ENCODE results near the gene OSBPL5.
A peak's percentile ranks its signal among the peaks of the same experiment; 100 is the strongest.

Gene OSBPL5

GRCh38 chr11:3131330-3131941 lies 33.7 kb downstream of the OSBPL5 start:
- no peak for DNase-seq (ENCODE audit: extremely low spot score)
- POLR2A ChIA-PET: no interaction called here
- no peak for TF ChIP-seq CTBP1 (IDR thresholded peaks at IDR 0.05; ENCODE audit: borderline replicate concordance)
- peak; percentile 64; the same call in 1 of the 2 replicates for TF ChIP-seq TARDBP (IDR thresholded peaks at IDR 0.05)
- CTCF ChIA-PET: no interaction called here

DNA sequence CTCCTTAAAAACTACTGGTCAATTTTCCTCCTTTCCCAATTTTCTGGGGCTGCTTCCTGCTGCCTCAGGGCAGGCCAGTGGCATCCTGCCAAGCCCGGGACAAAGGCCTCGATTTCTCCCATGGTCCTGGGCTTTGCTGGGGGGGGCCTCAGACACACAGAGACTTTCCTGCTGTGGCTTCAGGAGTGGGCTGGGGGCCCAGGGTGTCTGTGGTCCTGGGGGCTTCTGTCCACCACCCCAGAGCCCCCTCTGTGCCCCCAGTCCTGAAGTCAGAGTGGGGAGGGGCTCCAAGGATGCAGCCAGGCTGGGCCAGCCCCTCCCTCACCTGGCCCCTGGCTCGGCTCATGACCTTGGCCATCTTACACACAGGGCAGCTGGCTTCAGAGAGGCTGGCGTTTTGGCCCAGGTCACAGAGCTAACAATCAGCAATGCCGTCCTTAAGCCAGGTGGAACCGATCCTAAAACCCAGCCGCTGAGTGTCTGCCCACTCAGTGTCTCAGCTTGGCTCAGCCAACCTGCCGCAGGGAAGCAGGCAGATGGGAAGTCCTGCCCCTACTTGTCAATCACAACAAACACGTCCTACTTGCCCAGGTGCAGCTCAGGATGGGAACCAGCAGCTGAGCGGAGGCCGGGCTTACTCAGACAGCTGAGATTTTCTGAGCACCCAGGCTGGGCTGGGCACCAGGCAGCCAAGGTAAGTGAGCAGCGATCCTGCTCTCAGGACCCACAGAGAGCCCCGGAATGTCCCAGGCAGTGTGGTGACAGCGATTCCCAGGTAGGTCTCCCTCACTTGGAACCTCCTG lies 34.6 kb downstream of the OSBPL5 start:
- TF ChIP-seq FOXA1 (IDR thresholded peaks at IDR 0.05) (no peak), LEF1 (IDR thresholded peaks at IDR 0.05; ENCODE audit: borderline replicate concordance) (no peak), SUZ12 (IDR thresholded peaks at IDR 0.05) (no peak), SP1 (IDR thresholded peaks at IDR 0.05) (no peak), BHLHE40 (IDR thresholded peaks at IDR 0.05; ENCODE audit: borderline replicate concordance) (no peak), CTBP1 (IDR thresholded peaks at IDR 0.05; ENCODE audit: borderline replicate concordance) (no peak), FOXM1 (IDR thresholded peaks at IDR 0.05; ENCODE audit: borderline replicate concordance) (no peak), L3MBTL2 (conservative IDR thresholded peaks at IDR 0.05) (no peak), HDGF (IDR thresholded peaks at IDR 0.05; ENCODE audit: borderline replicate concordance) (no peak), ZNF384 (IDR thresholded peaks at IDR 0.05) (no peak), FOXK2 (IDR thresholded peaks at IDR 0.05) (no peak), ELF4 (IDR thresholded peaks at IDR 0.05) (no peak), TARDBP (IDR thresholded peaks at IDR 0.05) (no peak)
- TF ChIP-seq, protein P1, sequence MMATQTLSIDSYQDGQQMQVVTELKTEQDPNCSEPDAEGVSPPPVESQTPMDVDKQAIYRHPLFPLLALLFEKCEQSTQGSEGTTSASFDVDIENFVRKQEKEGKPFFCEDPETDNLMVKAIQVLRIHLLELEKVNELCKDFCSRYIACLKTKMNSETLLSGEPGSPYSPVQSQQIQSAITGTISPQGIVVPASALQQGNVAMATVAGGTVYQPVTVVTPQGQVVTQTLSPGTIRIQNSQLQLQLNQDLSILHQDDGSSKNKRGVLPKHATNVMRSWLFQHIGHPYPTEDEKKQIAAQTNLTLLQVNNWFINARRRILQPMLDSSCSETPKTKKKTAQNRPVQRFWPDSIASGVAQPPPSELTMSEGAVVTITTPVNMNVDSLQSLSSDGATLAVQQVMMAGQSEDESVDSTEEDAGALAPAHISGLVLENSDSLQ (IDR thresholded peaks at IDR 0.05): no peak

DNA sequence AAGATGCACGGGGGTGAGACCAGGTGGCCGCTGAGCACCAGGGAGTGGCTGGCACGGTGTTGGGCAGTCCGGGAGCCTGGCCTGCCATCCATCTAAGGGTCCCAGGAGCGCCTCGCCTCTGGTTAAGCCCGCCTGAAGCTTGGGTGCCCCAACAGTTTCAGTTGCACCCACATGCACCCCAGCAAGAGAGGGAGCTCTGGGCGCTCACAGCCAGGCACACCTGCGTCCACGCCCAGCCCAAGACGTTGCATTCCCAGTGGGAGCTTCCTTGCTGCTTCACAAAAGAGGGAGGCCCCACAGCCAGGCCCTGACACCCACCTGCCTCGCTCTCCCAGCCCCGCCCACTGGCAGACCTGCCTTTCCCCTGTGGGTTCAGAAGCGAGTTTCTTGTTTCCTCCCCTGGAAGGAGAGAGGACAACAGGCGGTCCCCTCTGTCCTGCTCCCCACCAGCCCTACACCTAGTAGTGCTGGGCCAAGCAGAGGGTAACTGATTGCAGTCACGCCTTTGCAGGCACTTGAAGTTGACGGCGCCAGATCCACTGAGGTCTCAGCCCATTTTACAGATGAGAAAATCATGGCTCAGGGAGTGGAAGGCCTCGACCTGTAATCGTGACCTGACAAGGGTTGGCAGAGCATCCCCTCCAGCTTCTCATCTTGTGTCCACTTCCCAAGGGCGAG lies 35.4 kb downstream of the OSBPL5 start:
- ChIA-PET POLR2A (no interaction called here), CTCF (no interaction called here)
- DNase-seq (ENCODE audit: extremely low spot score): no peak
- no peak for TF ChIP-seq TARDBP (IDR thresholded peaks at IDR 0.05)
- no peak for TF ChIP-seq ARNT (IDR thresholded peaks at IDR 0.05)
- no peak for TF ChIP-seq FOXA1 (IDR thresholded peaks at IDR 0.05)
- TF ChIP-seq, protein P1 (IDR thresholded peaks at IDR 0.05): no peak
- no peak for TF ChIP-seq SP1 (IDR thresholded peaks at IDR 0.05)
- no peak for TF ChIP-seq FOXM1 (IDR thresholded peaks at IDR 0.05; ENCODE audit: borderline replicate concordance)
- no peak for TF ChIP-seq HDGF (IDR thresholded peaks at IDR 0.05; ENCODE audit: borderline replicate concordance)
- no peak for TF ChIP-seq FOXK2 (IDR thresholded peaks at IDR 0.05)
- TF ChIP-seq LEF1 (IDR thresholded peaks at IDR 0.05; ENCODE audit: borderline replicate concordance): no peak
- TF ChIP-seq BHLHE40 (IDR thresholded peaks at IDR 0.05; ENCODE audit: borderline replicate concordance): no peak
- no peak for TF ChIP-seq L3MBTL2 (conservative IDR thresholded peaks at IDR 0.05)
- TF ChIP-seq NFRKB (IDR thresholded peaks at IDR 0.05): no peak
- TF ChIP-seq SUZ12 (IDR thresholded peaks at IDR 0.05): no peak
- no peak for TF ChIP-seq ELF4 (IDR thresholded peaks at IDR 0.05)
- TF ChIP-seq ZNF384 (IDR thresholded peaks at IDR 0.05): no peak
- TF ChIP-seq CTBP1 (IDR thresholded peaks at IDR 0.05; ENCODE audit: borderline replicate concordance): no peak

More for the DNA sequence above, 34.6 kb downstream of the OSBPL5 start:
- ChIA-PET CTCF (no interaction called here), POLR2A (no interaction called here)
- DNase-seq (ENCODE audit: extremely low spot score): no peak

GRCh38 chr11:3129181-3129590 lies 35.9 kb downstream of the OSBPL5 start:
- ChIA-PET CTCF (no interaction called here), POLR2A (no interaction called here)
- TF ChIP-seq FOXK2 (IDR thresholded peaks at IDR 0.05) (no peak), ARNT (IDR thresholded peaks at IDR 0.05) (no peak), SP1 (IDR thresholded peaks at IDR 0.05) (no peak), SUZ12 (IDR thresholded peaks at IDR 0.05) (no peak), BHLHE40 (IDR thresholded peaks at IDR 0.05; ENCODE audit: borderline replicate concordance) (no peak), LEF1 (IDR thresholded peaks at IDR 0.05; ENCODE audit: borderline replicate concordance) (no peak), CTBP1 (IDR thresholded peaks at IDR 0.05; ENCODE audit: borderline replicate concordance) (no peak), FOXM1 (IDR thresholded peaks at IDR 0.05; ENCODE audit: borderline replicate concordance) (no peak), NFRKB (IDR thresholded peaks at IDR 0.05) (no peak), FOXA1 (IDR thresholded peaks at IDR 0.05) (no peak), ELF4 (IDR thresholded peaks at IDR 0.05) (no peak), L3MBTL2 (conservative IDR thresholded peaks at IDR 0.05) (no peak)
- TF ChIP-seq, protein P1 (IDR thresholded peaks at IDR 0.05): no peak
- DNase-seq (ENCODE audit: extremely low spot score): no peak

DNA sequence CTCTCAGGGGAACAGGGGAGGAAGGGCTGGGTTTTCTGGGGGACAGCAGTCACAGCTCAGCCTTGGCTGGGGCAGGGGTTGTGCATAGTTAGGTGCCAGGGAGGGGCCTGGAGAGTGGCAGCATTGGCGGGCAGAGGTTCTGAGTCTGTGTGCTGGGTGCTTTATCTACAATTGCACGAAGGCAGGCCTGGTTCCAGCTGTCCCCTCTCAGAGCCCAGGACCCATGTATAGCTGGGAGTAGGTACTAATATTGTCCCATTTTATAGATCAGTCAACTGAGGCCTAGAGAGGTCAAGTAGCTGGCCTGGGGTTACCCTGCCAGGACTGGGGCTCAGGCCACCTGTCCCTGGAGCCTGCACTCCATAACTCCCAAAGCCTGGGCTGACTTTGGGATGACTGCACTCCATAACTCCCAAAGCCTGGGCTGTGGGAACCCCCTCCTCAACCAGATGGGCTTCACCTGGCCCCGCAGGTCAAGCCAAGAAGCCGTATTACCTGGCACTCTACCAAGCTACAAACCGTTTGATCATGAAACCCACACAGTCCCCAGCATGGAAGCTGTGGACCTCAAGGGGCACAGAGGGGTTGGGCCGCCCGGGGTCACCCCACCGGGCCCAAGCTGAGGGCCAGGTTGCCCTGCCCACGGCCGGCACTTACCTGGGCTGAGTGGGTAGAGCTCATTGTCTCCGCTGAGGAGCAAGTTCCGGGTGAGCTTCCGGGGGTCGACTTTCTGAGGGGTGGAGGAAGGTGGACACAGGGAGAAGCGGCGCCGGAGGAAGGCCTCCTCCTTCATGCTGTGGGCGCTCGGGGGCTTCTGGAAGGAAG lies 36.5 kb downstream of the OSBPL5 start:
- POLR2A ChIA-PET: no interaction called here
- CTCF ChIA-PET: no interaction called here
- no peak for DNase-seq (ENCODE audit: extremely low spot score)
- TF ChIP-seq ARNT (IDR thresholded peaks at IDR 0.05) (no peak), CTBP1 (IDR thresholded peaks at IDR 0.05; ENCODE audit: borderline replicate concordance) (no peak), LEF1 (IDR thresholded peaks at IDR 0.05; ENCODE audit: borderline replicate concordance) (no peak)
